MM.1S (cell line): ENCODE measurements around the gene PBXIP1.

Experiments
- CTCF ChIP-seq: fragments of 300-600 bp; sonication (generic); IDR thresholded peaks from 2 replicates; pipeline ENCODE4 v1.5.1; 2016; ENCODE audit warnings: antibody characterized with exemption, low read length, mixed read lengths
- EZH2 ChIP-seq: fragments of 300-600 bp; sonication (generic); optimal IDR thresholded peaks from 2 replicates; pipeline ENCODE3; 2017; ENCODE audit warnings: low read depth, mild to moderate bottlenecking, antibody characterized with exemption, low read length, mixed read lengths
- EZH2phosphoT487 ChIP-seq: fragments of 300-600 bp; sonication (generic); IDR thresholded peaks from 2 replicates; pipeline ENCODE4 v1.6.1; 2018; ENCODE audit warnings: antibody characterized with exemption, low read length

- TF ChIP-seq CTCF (no peak), EZH2 (no peak), EZH2phosphoT487 (no peak)
These were observed 30.3 kb downstream of the PBXIP1 start for GRCh38 chr1:154925335-154926170.
